Measurements from ENCODE around the gene TDP1.

The TDP1 gene

DNA sequence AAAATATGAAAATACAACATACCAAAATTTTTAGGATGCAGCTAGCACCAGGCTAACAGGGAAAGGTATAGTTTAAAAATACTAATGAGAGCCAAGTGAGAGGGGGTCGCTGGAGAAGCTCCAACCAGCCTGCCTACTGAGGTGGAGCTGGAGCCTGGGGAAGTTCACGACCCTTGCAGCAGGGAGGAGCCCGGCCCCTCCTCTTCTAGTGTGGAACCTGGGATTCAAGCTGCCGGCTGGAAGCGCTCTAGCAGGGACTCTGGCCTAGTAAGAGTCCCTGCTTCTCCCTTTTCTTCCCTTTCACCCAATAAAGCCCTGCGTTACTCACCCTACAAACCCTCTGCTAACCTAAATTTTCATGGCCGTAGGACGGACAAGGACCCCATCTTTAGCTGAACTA lies 101.1 kb downstream of the TDP1 start:
- TF ChIP-seq CTCF (IDR thresholded peaks at IDR 0.05; ENCODE audit: borderline replicate concordance, insufficient read depth, low read depth, low read length) = no peak
- H3K4me3 ChIP-seq (ENCODE audit: low read depth, low read length) = no peak overlapping the region

DNA sequence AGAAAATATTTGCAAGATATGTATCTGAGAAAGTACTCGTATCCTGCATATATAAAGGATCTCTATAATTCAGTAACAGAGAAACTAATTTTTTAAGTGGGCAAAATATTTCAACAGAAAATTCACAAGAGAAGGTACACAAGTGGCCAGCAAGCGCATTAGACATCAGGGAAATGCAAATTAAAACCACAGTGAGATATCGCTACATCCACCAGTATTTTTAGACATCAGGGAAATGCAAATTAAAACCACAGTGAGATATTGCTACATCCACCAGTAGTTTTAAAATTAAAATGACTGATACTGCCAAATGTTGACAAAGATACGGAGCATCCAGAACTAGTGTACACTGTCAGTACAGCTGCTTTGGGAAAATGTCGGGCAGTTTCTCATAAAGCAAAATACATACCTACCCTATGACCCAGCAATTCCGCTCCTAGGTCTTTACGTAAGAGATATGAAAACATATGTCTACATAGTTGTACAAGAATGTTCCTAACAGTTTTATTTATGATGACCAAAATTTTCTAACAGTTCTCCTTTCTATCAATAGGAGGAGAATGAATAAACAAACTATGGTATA lies 103.2 kb downstream of the TDP1 start:
- no peak overlapping the region for H3K4me3 ChIP-seq (ENCODE audit: low read depth, low read length)
- TF ChIP-seq CTCF (IDR thresholded peaks at IDR 0.05; ENCODE audit: borderline replicate concordance, insufficient read depth, low read depth, low read length) = no peak

DNA sequence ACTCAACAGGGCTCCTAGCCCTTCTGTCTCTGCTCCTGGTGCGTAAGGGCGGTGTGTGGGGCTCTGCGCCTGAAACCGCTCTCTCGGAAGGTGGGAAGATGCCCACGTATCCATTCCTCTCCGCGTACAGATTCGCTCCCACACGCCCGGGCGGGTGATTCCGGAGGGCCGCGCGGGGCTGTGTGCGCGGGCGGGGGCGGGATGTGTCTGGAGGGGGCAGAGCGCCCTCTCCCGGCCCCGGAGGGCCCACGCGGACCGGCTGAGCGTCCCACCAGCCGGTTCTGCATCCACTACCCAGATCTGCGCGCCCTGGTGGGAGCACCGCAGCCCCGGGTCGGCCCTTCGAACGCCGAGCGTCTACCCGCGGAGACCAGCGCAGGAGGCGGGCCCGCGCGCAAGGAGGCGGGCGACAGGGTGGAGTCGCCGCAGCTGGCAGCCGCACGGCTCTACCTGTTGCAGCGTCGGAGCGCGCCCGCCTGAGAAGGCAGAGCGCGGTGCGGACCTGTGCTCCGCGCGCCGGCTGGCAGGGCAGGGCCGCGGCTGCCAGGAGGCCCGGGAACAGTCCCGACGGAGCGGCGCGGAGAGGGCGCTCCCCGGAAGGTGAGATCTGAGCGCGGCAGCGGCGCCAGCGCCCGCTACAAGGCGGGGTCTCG lies 104.7 kb downstream of the TDP1 start:
- peak overlapping the region; percentile 40 for H3K4me3 ChIP-seq (ENCODE audit: low read depth, low read length)
- peak; percentile 72 for TF ChIP-seq CTCF (IDR thresholded peaks at IDR 0.05; ENCODE audit: borderline replicate concordance, insufficient read depth, low read depth, low read length)

DNA sequence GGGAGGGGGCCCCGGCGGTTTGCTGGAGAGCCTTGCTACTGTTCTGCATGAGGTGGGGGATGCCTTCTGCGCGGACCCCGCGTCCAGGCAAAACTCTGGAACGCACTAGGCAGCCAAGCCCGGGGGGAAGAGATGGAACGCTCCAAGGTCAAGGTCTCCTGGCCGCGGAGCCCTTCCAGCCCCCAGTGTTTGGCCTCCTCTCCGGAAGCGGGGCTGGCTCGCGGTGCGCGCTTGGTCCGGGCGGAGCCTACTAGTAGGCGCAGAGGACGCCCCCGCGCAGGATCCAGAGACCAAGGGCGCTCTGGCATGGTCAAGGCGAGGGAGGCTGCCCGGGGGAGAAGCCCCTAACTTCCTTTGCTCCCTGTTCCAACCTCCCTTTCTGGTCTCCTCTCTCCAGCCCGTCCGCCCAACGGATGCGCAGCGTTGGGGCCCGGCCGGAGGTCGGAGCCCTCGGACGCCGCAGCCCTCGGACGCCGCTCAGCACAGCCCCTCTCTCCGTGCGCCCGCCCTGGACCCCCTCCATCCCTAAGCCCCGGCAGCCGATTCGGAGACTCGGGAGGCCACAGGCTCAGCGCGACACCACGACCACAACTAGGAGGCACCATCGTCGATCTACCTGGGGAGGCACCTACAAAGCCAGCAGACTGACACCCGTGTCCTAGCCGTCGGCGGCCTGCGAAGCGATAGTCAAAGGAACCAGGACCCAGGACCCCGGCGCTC lies 105.4 kb downstream of the TDP1 start:
- peak overlapping the region; percentile 40 for H3K4me3 ChIP-seq (ENCODE audit: low read depth, low read length)
- TF ChIP-seq CTCF (IDR thresholded peaks at IDR 0.05; ENCODE audit: borderline replicate concordance, insufficient read depth, low read depth, low read length) = no peak

DNA sequence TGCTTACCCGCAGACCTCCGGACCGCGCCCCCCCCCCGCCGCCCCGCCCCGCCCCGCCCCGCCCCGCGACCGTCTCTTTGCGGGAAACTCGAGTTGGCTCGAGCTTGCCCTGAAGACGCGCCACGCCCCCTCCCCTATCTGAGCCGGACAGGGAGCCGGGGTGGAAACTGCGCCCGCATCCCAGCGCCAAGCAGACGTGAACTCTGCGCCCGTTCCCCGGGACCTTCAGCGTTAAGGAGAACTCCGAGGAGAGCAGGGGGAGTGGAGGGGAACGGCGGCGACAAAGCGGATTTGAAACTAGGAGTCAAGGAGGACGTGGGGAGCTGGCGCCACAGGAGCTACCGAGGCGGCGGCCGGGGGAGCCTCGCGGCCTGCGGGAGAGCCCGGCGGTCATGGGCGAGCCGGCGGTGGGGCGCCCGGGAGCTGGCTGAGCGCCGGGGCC lies 106.0 kb downstream of the TDP1 start, which contains the start of gene KCNK13:
Gene KCNK13, plus strand, starts transcription at position 310 of the 442 bp plus-strand sequence. CDS start 212 bp downstream, outside the sequence.
- no peak for TF ChIP-seq CTCF (IDR thresholded peaks at IDR 0.05; ENCODE audit: borderline replicate concordance, insufficient read depth, low read depth, low read length)
- peak within 1 kb of the TSS; percentile 40 for H3K4me3 ChIP-seq (ENCODE audit: low read depth, low read length)

DNA sequence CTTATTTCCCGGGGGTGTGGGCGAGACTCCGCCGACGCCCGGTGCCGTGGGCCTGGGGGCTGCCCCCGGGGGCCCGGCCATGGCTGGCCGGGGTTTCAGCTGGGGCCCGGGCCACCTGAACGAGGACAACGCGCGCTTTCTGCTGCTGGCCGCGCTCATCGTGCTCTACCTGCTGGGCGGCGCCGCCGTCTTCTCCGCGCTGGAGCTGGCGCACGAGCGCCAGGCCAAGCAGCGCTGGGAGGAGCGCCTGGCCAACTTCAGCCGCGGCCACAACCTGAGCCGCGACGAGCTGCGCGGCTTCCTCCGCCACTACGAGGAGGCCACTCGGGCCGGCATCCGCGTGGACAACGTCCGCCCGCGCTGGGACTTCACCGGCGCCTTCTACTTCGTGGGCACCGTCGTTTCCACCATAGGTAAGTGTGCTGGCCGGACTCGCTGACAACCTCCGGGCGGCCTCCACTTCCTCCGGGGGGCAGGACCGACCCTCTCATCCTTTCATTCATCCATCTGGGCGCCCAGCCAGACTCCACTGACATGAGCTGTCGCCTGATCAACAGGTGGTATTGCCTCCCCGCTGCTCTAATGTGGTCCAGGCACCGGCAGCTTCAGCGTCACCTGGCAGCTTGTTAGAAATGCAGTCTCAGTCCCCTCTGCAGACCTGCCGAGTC lies 106.5 kb downstream of the TDP1 start:
- TF ChIP-seq CTCF (IDR thresholded peaks at IDR 0.05; ENCODE audit: borderline replicate concordance, insufficient read depth, low read depth, low read length) = no peak
- H3K4me3 ChIP-seq (ENCODE audit: low read depth, low read length) = peak overlapping the region; percentile 39

All from GM12875 (cell line).